GM21447 (cell line): ENCODE results near the gene STYX.

Source experiments
- ATAC-seq: cut with Tn5 transposase; IDR thresholded peaks from one replicate; pipeline ENCODE4 v1.9.1; 2021; ENCODE audit not compliant: unreplicated experiment

STYX gene

GRCh38 chr14:52729925-52730708 is at the start of gene STYX:
STYX (plus strand) TSS chr14:52730166; CDS start chr14:52730475, 309 bp downstream.
- peak; percentile 89 for ATAC-seq

- no peak for ATAC-seq
Measured at GRCh38 chr14:52683985-52684520, 45.9 kb upstream of the STYX start.

GRCh38 chr14:52686176-52686575 is 43.8 kb upstream of the STYX start:
- ATAC-seq: no peak

- no peak for ATAC-seq
Measured at GRCh38 chr14:52690983-52691760, 38.8 kb upstream of the STYX start.

- ATAC-seq: no peak
Measured at GRCh38 chr14:52692248-52692962, 37.6 kb upstream of the STYX start.

GRCh38 chr14:52693036-52693435 is 36.9 kb upstream of the STYX start:
- ATAC-seq: no peak

GRCh38 chr14:52693532-52693931 is 36.4 kb upstream of the STYX start:
- no peak for ATAC-seq

- ATAC-seq: peak; percentile 55
Measured at GRCh38 chr14:52694761-52695480, 35.0 kb upstream of the STYX start.

GRCh38 chr14:52695481-52696091 is 34.4 kb upstream of the STYX start, which contains the start of gene ERO1A:
ERO1A (minus strand) TSS chr14:52695558; CDS start chr14:52695481, 77 bp downstream.
- peak; percentile 57 for ATAC-seq

GRCh38 chr14:52700701-52701172 is 29.2 kb upstream of the STYX start:
- no peak for ATAC-seq

GRCh38 chr14:52701223-52701622 is 28.7 kb upstream of the STYX start:
- no peak for ATAC-seq

- no peak for ATAC-seq
Measured at GRCh38 chr14:52703225-52703624, 26.7 kb upstream of the STYX start.

GRCh38 chr14:52703664-52704063 is 26.3 kb upstream of the STYX start:
- ATAC-seq: no peak

- no peak for ATAC-seq
Measured at GRCh38 chr14:52706286-52706685, 23.7 kb upstream of the STYX start.

GRCh38 chr14:52706724-52707706 is 23.0 kb upstream of the STYX start, which contains the start of gene PSMC6:
PSMC6 (plus strand) TSS chr14:52707200; CDS start chr14:52707220, 20 bp downstream.
- peak; percentile 96 for ATAC-seq

- ATAC-seq: no peak
Measured at GRCh38 chr14:52711666-52712065, 18.3 kb upstream of the STYX start.

- no peak for ATAC-seq
Measured at GRCh38 chr14:52716155-52716554, 13.8 kb upstream of the STYX start.

- no peak for ATAC-seq
Measured at GRCh38 chr14:52723514-52724359, 6.2 kb upstream of the STYX start.
